ENCODE data around the gene NOS3.
"Not testable (repeated sequence)": the region's sequence is repeated elsewhere in the genome, so short reads cannot be mapped to it uniquely, and the experiment has no call there.

NOS3 gene

DNA sequence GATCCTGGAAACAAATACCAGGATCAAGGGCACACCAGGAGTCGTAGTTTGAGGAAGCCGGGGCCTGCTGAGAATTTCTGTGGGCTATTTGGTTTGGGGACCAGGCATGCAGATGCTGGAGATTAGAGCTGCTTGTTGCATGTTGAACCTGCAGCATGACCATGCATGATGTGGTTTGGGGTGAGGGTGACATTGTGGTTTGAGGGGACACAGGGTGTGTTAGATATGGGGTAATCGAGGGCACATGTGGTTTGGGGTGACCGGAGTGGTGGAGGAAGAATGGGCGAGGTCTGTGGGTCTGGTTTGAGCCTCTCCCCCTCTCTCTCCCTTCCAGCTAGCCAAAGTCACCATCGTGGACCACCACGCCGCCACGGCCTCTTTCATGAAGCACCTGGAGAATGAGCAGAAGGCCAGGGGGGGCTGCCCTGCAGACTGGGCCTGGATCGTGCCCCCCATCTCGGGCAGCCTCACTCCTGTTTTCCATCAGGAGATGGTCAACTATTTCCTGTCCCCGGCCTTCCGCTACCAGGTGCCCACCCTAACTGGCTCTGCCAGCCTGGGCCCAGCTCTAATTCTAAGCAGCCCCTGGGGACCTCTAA, 10.2 kb downstream of the NOS3 start:
- no peak for DNase-seq (ENCODE audit: low read depth)

DNA sequence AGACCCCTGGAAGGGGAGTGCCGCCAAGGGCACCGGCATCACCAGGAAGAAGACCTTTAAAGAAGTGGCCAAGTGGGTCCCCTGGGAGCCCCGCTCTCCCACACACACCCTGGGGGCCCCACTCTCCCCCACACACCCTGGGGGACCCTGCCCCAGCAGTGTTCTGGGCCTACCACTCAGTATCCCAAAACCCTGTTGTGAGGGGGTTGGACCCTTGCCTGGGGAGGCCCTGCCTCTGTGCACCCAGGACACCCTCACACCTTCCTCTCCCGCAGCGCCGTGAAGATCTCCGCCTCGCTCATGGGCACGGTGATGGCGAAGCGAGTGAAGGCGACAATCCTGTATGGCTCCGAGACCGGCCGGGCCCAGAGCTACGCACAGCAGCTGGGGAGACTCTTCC, 10.7 kb downstream of the NOS3 start:
- no peak for DNase-seq (ENCODE audit: low read depth)

DNA sequence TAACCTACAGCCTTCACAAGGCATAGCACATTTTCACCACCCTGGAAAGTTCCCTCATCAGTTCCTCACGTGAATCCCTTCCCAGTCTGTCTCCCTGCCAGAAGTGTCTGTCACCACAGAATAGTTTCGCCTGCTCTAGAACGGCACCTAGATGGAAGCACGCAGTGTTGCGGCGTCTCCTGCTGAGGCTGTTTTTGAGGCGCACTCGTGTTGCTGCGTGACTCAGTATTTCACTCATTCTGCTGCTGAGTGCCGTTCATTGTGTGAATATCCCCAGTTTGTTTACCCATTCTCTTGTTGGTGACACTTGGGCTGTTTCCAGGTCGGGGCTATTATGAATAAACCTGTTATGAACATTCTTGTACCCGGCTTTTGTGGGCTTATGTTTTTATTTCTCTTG, 12.8 kb downstream of the NOS3 start:
- DNase-seq (ENCODE audit: low read depth): no peak

DNA sequence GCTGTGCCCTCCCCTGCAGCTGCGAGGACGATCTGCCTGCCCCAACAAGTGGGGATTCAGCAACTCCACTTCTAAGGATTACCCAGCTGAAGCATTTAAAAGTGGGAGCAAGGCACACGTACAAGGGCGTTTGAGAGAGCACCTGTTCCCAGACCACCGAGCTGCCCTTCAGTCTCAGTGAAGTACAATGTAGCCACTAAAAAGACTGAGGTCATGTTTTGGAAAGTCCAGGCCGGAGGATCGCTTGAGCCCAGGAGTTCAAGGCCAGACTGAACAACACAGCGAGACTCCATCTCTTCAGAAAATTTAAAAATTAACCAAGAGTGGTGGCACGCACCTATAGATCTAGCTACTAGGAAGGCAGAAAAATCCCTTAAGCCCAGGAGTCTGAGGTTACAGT, 14.7 kb downstream of the NOS3 start:
- DNase-seq (ENCODE audit: low read depth): no peak

DNA sequence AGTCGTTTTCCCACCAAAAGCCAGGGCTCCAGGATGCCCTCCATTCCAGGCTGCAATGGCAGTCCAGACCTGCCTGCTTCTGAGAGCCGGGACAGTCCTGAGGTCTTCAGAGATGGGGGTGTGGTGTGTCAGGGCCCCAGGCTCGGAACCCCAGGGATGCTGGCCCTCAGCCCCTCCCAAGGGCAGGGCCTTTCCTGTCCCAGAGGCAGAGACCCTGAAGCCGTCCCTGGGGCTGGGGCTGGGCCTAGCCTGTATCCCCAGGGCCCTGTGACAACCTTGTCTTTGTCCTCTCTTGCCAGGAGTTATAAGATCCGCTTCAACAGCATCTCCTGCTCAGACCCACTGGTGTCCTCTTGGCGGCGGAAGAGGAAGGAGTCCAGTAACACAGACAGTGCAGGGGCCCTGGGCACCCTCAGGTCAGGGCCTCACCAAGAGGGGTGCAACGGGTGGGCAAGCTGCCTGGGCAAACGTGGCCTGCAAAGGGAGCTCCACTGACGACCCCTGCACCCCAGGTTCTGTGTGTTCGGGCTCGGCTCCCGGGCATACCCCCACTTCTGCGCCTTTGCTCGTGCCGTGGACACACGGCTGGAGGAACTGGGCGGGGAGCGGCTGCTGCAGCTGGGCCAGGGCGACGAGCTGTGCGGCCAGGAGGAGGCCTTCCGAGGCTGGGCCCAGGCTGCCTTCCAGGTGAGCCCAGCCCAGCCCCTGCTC, 15.9 kb downstream of the NOS3 start:
- no peak for DNase-seq (ENCODE audit: low read depth)

DNA sequence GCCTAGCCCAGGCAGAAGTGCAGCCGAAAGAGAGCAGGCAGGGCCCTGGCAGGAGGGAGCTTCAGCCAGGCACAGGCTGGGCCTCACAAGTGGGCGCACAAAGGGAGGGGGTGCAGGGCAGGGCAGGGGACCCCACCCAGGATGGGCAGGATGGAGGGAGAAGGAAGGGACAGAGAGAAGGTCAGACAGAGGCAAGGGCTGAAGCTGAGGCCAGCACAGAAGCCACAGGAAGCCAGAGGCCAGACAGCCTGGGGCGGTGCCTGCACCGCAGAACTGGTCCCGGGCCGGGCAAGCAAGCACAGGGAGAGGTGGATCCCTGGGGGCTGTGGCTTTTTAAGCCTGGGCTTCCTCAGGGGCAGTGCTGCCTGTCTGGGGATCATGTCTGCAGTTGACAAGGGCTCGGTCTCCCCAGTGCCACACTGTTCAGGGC, 16.7 kb downstream of the NOS3 start:
- DNase-seq (ENCODE audit: low read depth): no peak

DNA sequence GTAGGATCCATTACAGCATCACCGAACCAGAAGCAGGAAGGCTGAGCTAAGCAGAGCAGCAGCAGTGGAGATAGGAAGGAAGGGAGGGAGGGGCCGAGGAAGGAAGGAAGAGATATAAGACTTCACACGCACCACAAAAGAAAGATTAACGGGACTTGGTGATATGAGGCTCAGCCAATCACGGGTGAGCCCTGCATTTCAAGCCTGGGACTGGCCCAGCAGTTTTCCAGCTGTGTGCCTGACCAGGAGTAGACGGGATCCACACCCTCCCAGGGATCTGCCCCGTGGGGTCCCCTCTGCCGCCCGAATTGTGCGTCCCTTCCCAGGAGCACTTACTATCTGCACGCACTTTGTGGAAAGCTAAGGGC, 17.3 kb downstream of the NOS3 start:
- no peak for DNase-seq (ENCODE audit: low read depth)

DNA sequence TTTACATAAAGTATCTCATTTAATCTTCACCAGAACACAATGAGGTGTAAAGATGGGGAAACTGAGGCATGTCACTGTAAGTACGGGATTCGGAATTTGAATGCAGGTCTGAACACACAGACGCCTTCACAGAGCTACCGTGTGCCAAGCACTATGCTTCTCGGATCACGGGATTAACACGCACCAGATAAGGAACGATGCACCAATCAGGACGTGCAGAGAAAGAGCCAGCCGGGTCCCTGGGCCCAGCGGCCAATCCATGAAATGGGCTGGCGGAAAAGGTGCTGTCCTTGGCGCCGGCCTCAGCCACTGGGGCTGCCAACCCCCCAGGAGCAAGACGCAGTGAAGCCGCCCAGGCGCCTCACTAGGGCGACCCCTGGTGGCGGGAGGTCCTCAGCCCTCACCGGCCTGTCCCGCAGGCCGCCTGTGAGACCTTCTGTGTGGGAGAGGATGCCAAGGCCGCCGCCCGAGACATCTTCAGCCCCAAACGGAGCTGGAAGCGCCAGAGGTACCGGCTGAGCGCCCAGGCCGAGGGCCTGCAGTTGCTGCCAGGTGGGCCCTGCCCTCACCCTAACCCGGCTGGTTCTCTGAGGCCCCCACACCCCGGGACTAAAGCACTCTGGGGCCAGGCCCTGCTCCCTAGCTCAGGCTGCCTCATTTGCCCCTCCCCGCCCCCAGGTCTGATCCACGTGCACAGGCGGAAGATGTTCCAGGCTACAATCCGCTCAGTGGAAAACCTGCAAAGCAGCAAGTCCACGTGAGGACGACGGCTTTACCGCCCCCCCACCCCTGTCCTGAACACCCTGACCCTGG, 17.9 kb downstream of the NOS3 start:
- DNase-seq (ENCODE audit: low read depth): no peak

DNA sequence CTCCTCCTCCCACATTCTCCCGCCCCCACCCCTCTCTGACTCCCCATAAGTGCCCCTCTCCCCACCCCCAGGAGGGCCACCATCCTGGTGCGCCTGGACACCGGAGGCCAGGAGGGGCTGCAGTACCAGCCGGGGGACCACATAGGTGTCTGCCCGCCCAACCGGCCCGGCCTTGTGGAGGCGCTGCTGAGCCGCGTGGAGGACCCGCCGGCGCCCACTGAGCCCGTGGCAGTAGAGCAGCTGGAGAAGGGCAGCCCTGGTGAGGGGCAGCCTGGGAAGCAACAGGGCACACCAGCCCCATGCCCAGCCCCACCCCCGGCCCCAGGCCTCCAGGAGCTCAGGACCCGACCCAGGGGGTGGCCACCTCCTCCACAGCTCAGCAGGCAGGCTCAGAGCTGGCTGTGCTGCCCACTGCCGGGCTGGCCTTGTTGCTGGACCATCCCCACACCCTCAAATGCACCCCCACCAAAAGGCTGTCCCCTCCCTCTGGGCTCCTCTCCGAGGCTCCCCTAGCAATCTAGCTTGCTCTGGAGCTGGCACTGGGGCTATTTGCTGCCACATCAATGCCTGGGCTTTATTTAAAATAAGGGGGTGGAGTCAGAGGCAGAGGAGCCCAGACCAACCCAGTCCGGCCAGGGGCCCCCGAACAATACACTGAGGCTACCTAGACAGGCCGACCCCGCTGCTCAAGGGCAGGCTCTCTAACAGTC, 18.7 kb downstream of the NOS3 start:
- DNase-seq (ENCODE audit: low read depth): no peak

DNA sequence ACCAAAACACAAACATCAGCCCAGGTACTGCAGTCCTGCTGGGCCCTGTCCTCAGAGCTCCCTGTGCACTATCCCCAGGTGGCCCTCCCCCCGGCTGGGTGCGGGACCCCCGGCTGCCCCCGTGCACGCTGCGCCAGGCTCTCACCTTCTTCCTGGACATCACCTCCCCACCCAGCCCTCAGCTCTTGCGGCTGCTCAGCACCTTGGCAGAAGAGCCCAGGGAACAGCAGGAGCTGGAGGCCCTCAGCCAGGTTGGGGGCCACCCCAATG, 19.2 kb downstream of the NOS3 start:
- no peak for DNase-seq (ENCODE audit: low read depth)

DNA sequence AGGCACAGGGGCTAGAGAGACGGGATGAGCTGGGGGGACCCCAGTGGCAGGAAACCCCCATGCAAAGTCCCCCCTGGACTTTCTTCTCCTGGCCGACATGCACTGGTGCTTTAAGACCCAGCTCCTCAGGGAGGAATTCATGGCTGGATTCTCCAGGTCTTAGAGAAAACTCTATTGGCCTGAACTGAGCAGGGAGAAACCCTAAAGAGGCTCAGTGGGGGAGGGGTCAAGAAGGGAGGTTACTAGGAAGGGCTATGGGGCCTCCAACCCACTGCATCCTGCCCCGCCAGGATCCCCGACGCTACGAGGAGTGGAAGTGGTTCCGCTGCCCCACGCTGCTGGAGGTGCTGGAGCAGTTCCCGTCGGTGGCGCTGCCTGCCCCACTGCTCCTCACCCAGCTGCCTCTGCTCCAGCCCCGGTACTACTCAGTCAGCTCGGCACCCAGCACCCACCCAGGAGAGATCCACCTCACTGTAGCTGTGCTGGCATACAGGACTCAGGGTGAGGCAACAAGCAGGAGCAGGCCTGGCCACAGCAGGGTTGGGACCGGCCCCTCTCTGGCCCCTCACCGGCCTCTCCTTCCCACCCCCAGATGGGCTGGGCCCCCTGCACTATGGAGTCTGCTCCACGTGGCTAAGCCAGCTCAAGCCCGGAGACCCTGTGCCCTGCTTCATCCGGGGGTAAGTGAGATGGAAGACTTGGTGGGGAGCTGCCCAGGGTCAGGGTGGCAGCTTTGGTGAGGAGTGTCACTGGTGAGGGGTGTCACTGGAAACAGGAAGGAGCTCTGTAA, 19.7 kb downstream of the NOS3 start:
- DNase-seq (ENCODE audit: low read depth): no peak

DNA sequence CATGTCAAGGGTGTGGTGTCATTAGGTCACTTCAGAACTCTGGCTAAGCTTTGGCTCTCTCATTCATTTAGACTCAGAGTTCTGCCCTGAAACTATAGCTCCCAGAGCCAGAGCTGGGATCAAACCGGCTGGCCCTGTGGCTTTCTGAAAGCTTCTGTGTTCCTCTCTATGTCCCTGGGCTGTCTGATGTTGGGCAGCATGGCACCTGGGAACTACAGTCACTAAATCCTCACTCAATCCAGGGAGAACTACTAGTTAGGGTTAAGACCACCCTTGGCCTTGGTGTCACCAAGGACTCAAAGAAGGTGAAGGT, 20.2 kb downstream of the NOS3 start:
- no peak for DNase-seq (ENCODE audit: low read depth)

DNA sequence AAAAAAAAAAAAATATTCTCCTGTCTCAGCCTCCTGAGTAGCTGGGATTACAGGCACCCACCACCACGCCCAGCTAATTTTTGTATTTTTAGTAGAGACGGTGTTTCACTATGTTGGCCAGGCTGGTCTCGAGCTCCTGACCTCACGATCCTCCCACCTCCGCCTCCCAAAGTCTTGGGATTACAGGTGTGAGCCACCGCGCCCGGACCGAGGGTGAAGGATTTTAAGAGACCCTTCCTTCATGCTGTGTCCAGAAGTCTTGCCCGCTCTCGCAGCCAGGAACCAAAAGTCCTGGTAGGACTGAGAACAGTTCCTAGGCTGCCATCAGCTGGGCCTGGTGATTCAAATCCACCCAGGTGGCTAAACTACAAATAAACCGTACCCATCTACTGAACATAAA, 20.8 kb downstream of the NOS3 start:
- not testable (repeated sequence) for DNase-seq (ENCODE audit: low read depth)

DNA sequence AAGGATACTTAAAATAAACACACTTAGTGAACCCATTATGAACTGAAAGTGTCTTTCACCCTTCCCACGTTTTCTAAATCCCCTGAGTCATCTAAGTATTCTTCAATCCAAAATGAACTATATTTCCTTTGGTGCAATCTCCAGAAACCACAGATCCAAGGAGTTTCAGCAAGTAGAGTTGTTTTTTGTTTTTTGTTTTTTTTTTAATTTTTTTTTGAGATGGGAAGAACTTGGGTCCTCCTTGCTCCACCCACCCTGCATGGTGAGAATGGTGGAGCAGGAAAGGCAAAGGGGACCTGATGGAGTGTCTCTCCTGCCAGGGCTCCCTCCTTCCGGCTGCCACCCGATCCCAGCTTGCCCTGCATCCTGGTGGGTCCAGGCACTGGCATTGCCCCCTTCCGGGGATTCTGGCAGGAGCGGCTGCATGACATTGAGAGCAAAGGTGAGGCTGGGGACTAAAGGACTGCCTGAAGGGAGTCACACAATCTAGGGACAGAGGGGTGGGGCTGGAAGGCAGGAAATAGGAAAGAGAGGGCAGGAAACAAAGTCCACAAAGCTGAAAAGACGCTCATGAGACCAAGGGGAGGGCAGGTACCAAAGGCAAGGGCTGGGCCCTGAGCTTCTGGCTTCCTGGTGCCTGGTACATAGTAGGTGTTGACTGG, 21.3 kb downstream of the NOS3 start:
- DNase-seq (ENCODE audit: low read depth): no peak

DNA sequence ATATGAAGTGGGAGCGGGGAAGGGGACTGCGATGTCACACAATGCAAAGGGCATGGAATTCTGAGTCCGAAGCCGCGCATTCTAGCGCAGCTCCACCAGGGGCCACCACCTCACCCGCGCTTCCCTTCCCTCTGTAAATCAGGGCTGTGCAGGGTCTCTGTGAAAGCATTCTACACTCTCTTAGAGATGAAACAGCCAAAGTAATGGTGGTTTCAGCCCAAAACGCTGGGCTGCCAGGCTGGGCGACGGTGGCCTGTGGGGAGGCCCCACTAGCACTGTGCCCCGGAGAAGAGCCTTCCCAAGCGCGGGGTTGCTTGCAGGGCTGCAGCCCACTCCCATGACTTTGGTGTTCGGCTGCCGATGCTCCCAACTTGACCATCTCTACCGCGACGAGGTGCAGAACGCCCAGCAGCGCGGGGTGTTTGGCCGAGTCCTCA, 22.1 kb downstream of the NOS3 start:
- no peak for DNase-seq (ENCODE audit: low read depth)

DNA sequence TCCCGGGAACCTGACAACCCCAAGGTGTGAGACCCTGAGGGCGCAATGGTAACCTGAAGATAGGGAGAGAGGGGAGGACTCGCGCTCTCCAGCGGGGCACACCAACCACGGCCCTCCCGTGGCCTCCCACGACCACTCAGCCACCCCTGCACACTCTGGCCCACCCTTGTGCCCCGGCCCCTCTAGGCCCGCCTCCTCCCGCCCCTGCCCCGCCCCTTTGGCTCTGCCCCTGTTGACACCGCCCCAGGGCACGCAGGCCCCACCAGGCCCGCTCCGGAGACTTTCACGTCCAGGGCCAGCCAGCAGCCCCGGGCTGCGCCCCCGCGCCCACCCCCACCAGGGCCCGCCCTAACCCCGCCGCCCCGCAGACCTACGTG, 22.5 kb downstream of the NOS3 start:
- DNase-seq (ENCODE audit: low read depth): no peak

DNA sequence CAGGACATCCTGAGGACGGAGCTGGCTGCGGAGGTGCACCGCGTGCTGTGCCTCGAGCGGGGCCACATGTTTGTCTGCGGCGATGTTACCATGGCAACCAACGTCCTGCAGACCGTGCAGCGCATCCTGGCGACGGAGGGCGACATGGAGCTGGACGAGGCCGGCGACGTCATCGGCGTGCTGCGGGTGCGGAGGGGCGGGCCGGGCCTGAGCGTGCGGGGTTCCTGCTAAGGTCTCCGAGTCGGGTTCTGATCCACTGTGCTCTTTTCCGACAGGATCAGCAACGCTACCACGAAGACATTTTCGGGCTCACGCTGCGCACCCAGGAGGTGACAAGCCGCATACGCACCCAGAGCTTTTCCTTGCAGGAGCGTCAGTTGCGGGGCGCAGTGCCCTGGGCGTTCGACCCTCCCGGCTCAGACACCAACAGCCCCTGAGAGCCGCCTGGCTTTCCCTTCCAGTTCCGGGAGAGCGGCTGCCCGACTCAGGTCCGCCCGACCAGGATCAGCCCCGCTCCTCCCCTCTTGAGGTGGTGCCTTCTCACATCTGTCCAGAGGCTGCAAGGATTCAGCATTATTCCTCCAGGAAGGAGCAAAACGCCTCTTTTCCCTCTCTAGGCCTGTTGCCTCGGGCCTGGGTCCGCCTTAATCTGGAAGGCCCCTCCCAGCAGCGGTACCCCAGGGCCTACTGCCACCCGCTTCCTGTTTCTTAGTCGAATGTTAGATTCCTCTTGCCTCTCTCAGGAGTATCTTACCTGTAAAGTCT, 23.1 kb downstream of the NOS3 start:
- DNase-seq (ENCODE audit: low read depth): peak; percentile 54

DNA sequence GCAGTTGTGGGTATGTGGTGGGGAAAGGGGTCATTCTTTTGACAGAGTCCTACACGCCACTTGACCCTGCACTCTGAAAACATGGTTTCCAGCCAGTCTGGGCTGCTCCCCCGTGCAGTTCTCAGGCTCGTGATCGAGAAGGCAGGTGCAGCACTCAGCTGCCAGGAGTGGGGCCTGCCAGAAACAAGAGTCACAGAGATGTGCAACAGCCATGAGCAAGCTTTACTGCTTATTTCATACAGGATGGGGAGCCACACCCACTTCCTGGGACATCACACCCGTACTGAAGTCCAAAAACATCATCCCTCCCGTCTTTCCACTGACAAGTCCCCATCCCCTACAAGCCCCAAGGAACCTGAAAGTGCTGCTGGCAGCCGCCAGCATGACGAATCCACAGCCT, 24.1 kb downstream of the NOS3 start:
- DNase-seq (ENCODE audit: low read depth): no peak

DNA sequence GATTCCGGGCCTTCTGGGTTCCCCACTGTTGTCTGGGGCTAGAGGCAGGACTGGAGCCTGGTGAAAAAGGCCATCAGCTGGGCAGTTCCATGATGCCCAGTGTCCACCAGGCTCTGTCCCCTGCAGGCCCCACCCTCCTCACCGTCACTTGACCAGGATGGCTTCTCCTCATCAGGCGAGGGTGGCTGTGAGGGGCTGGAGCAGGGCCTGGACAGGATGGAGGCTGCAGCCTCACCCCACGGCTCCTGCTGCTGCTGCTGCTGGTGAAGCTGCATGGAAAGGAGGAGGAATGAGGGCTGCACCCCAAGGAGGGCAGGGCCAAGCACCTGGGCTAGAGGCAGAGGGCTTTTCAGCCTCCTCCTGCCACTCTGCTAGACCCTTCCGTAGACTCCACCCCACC, 25.1 kb downstream of the NOS3 start:
- DNase-seq (ENCODE audit: low read depth): no peak

DNA sequence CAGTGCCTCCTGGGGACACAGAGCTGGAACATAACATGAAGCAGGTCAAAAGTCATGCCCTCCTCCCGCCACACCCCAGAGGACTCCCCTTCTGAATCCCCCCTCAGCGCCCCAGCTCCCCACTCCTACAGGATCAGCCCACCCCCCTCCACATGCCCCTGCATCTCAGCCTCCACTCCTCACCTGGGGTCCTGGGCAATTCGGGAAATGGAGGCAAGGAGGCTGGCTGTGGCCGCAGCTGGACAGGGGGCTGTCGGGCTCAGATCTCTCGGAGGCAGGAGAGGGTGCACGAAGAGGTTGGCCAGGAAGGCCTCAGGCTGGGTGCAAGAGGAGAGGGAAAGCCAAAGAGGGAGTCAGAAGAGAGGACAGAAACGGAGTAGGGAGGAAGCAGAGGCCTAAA, 25.7 kb downstream of the NOS3 start:
- DNase-seq (ENCODE audit: low read depth): no peak

DNA sequence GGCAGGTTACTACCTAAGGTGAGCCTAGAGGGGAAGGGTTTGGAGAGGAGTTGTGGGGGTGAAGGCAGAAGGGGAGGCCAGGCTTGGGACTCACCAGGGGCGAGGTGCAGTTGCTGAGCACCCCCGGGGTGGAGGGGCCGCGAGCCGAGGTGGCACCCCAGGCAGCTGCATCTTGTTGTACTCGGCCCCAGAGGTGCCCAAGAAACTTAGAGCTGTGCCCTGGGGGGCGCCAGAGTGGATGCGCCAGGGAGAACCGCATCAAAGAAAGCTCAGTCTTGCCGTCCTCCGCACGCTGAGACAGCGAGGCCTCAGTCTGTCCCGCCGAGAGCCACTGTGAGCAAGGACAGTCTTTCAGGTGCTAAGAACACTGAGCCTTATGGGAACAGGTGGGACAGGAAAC, 26.1 kb downstream of the NOS3 start:
- no peak for DNase-seq (ENCODE audit: low read depth)

Measured in iris pigment epithelial cell (primary cell).